ENCODE results near the gene ANO2.

- TF ChIP-seq CTCF (IDR thresholded peaks at IDR 0.05) (no peak), EP300 (IDR thresholded peaks at IDR 0.05) (no peak)
Observed at GRCh38 chr12:5785601-5786000, 159.5 kb downstream of the ANO2 start.

Measured in stomach (tissue), 4 donors.